ENCODE results near the gene SLX1A.
A peak's percentile ranks its signal among the peaks of the same experiment; 100 is the strongest.
"Not testable (repeated sequence)": the region's sequence is repeated elsewhere in the genome, so short reads cannot be mapped to it uniquely, and the experiment has no call there.

The SLX1A gene

DNA sequence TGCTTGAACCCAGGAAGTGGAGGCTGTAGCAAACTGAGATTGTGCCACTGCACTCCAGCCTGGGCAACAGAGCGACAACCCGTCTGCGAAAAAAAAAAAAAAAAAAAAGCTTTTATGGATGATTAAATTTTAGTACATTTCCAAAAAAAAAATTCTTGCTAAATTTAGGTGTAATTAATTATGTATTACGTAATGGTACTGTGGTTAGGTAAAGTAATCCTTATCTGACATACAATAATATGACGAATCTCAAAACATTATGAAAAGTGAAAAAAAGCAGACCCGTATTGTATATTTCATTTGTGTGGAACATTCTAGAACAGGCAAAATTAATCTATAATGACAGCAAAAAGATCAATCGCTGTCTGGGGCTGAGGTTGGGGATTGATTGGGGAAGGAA is 20.6 kb upstream of the SLX1A start:
- no peak overlapping the region for H3K9ac ChIP-seq (ENCODE audit: insufficient read length, low read depth)
- H3K27me3 ChIP-seq (ENCODE audit: insufficient read depth, insufficient read length), result no peaks in the 10 kb centered on the region
- TF ChIP-seq ZNF274 (IDR thresholded peaks at IDR 0.05; ENCODE audit: low read depth, low read length) (no peak), YY1 (IDR thresholded peaks at IDR 0.05; ENCODE audit: insufficient read depth, insufficient read length) (no peak), SUZ12 (IDR thresholded peaks at IDR 0.05; ENCODE audit: extremely low read depth, insufficient read depth, insufficient read length) (no peak)
- peaks cover 2% of the 10 kb centered on the region for H3K4me1 ChIP-seq (ENCODE audit: insufficient read depth, insufficient read length)
- no peak overlapping the region for H3K4me3 ChIP-seq (ENCODE audit: insufficient read length, low read depth)
- DNase-seq (ENCODE audit: low read depth, low spot score), result no peak
- H3K9me3 ChIP-seq (ENCODE audit: insufficient read depth, low read length), result no peaks in the 10 kb centered on the region
- no peaks in the 10 kb centered on the region for H3K36me3 ChIP-seq (ENCODE audit: insufficient read depth, insufficient read length, low read length)

DNA sequence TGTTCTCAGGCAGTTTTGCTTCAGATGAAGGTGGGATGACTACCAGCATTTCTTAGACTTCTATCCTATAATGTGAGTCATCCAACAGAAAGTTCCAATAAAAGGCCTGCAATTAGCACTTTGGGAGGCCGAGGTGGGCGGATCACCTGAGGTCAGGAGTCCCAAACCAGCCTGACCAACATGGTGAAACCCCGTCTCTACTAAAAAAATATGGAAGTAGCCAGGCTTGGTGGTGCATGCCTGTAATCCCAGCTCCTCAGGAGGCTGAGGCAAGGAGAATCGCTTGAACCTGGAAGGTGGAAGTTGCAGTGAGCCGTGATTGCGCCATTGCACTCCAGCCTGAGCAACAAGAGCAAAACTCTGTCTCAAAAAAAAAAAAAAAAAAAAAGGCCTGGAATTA is 16.8 kb upstream of the SLX1A start:
- not testable (repeated sequence) for H3K27me3 ChIP-seq (ENCODE audit: insufficient read depth, insufficient read length); H3K4me1 ChIP-seq (ENCODE audit: insufficient read depth, insufficient read length); H3K36me3 ChIP-seq (ENCODE audit: insufficient read depth, insufficient read length, low read length); DNase-seq (ENCODE audit: low read depth, low spot score); H3K9me3 ChIP-seq (ENCODE audit: insufficient read depth, low read length); H3K9ac ChIP-seq (ENCODE audit: insufficient read length, low read depth); H3K4me3 ChIP-seq (ENCODE audit: insufficient read length, low read depth)

DNA sequence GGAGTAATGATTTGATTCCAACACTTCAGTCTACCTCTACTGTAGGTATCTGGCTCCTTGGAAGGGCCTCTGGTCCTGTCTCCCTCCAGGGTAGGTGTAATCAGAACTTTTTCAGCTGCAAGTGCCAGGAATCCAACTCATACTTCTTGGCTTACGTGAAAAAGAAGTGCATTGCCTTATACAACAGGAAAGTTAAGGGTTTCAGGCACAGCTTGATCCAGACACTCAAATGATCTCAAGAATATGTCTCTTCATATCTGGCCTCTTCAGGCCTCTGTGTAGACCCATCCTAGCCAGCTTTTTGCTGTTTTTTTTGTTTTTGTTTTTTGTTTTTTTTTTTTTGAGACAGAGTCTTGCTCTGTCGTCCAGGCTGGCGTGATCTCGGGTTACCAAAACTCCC is 14.5 kb upstream of the SLX1A start:
- no peak for TF ChIP-seq ZNF274 (IDR thresholded peaks at IDR 0.05; ENCODE audit: low read depth, low read length)
- no peak for TF ChIP-seq SUZ12 (IDR thresholded peaks at IDR 0.05; ENCODE audit: extremely low read depth, insufficient read depth, insufficient read length)
- TF ChIP-seq YY1 (IDR thresholded peaks at IDR 0.05; ENCODE audit: insufficient read depth, insufficient read length), result no peak
- H3K4me1 ChIP-seq (ENCODE audit: insufficient read depth, insufficient read length), result peaks cover 4% of the 10 kb centered on the region
- H3K9ac ChIP-seq (ENCODE audit: insufficient read length, low read depth), result no peak overlapping the region
- no peaks in the 10 kb centered on the region for H3K9me3 ChIP-seq (ENCODE audit: insufficient read depth, low read length)
- H3K36me3 ChIP-seq (ENCODE audit: insufficient read depth, insufficient read length, low read length), result no peaks in the 10 kb centered on the region
- H3K27me3 ChIP-seq (ENCODE audit: insufficient read depth, insufficient read length), result peaks cover 5% of the 10 kb centered on the region
- no peak for DNase-seq (ENCODE audit: low read depth, low spot score)
- H3K4me3 ChIP-seq (ENCODE audit: insufficient read length, low read depth), result no peak overlapping the region

- DNase-seq (ENCODE audit: low read depth, low spot score), result no peak
- Histone ChIP-seq H3K9me3 (ENCODE audit: insufficient read depth, low read length) (no peaks in the 10 kb centered on the region), H3K4me1 (ENCODE audit: insufficient read depth, insufficient read length) (peaks cover 11% of the 10 kb centered on the region), H3K27me3 (ENCODE audit: insufficient read depth, insufficient read length) (peaks cover 13% of the 10 kb centered on the region), H3K9ac (ENCODE audit: insufficient read length, low read depth) (peak overlapping the region; percentile 56), H3K4me3 (ENCODE audit: insufficient read length, low read depth) (no peak overlapping the region), H3K36me3 (ENCODE audit: insufficient read depth, insufficient read length, low read length) (no peaks in the 10 kb centered on the region)
- TF ChIP-seq SUZ12 (IDR thresholded peaks at IDR 0.05; ENCODE audit: extremely low read depth, insufficient read depth, insufficient read length) (no peak), ZNF274 (IDR thresholded peaks at IDR 0.05; ENCODE audit: low read depth, low read length) (no peak), YY1 (IDR thresholded peaks at IDR 0.05; ENCODE audit: insufficient read depth, insufficient read length) (no peak)
Measured at GRCh38 chr16:30179931-30180330, 13.7 kb upstream of the SLX1A start.

- DNase-seq (ENCODE audit: low read depth, low spot score), result no peak
- no peak overlapping the region for H3K4me3 ChIP-seq (ENCODE audit: insufficient read length, low read depth)
- TF ChIP-seq SUZ12 (IDR thresholded peaks at IDR 0.05; ENCODE audit: extremely low read depth, insufficient read depth, insufficient read length), result no peak
- TF ChIP-seq YY1 (IDR thresholded peaks at IDR 0.05; ENCODE audit: insufficient read depth, insufficient read length), result no peak
- no peak for TF ChIP-seq ZNF274 (IDR thresholded peaks at IDR 0.05; ENCODE audit: low read depth, low read length)
- H3K36me3 ChIP-seq (ENCODE audit: insufficient read depth, insufficient read length, low read length), result no peaks in the 10 kb centered on the region
- peaks cover 13% of the 10 kb centered on the region for H3K27me3 ChIP-seq (ENCODE audit: insufficient read depth, insufficient read length)
- H3K9me3 ChIP-seq (ENCODE audit: insufficient read depth, low read length), result no peaks in the 10 kb centered on the region
- no peak overlapping the region for H3K9ac ChIP-seq (ENCODE audit: insufficient read length, low read depth)
- peaks cover 19% of the 10 kb centered on the region for H3K4me1 ChIP-seq (ENCODE audit: insufficient read depth, insufficient read length)
Measured at GRCh38 chr16:30180741-30181140, 12.9 kb upstream of the SLX1A start.

DNA sequence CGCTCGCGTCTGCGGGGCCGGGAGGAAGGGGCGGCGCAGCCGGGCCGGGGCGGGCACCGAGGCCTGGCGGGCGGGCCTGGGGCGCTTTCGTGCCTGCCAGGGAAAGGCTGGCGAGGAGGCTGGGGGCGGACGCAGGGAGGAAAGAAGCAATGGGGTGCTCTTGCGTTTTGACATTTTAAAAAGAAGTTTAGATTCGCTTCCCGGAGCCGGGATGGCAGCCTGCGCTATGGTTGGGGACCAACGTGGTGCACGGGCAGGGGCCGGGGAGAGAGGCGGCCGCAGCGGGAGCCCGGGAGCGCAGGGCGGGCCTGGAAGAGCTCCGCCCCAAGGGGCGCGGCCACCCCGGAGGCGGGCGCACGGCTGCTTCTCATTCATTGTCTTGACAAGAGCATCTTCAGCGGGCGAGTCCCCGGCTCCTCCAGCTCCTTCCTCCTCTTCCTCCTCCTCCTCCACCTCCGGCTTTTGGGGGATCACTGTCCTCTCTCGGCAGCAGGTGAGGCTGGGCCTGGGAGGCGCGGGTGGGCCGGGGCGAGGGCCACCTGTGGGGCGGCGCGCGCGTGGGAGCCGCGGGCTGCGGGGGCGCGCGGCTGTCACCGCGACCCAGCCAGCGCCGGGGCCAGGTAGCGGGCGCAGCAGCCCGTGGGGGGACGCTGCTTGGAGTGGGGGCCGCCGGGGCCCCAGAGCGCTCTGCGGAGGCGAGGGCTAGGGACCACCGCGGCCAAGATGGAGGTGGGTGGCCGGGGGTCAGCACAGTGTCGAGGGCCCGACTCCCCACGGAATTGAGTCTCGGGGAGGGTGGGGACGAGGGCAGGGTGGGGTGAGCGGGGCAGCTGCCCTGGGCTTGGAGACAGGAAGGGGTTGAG is 10.2 kb upstream of the SLX1A start, which contains the start of gene CORO1A:
TSS of gene CORO1A (plus strand) at position 370 of the 863 bp plus-strand sequence. CDS start 1,608 bp downstream, outside the sequence.
- peaks cover 30% of the 10 kb centered on the region for H3K4me1 ChIP-seq (ENCODE audit: insufficient read depth, insufficient read length)
- H3K9me3 ChIP-seq (ENCODE audit: insufficient read depth, low read length), result no peaks in the 10 kb centered on the region
- TF ChIP-seq YY1 (IDR thresholded peaks at IDR 0.05; ENCODE audit: insufficient read depth, insufficient read length), result no peak
- no peak for TF ChIP-seq SUZ12 (IDR thresholded peaks at IDR 0.05; ENCODE audit: extremely low read depth, insufficient read depth, insufficient read length)
- no peak for TF ChIP-seq ZNF274 (IDR thresholded peaks at IDR 0.05; ENCODE audit: low read depth, low read length)
- peak within 1 kb of the TSS; percentile 53 for H3K4me3 ChIP-seq (ENCODE audit: insufficient read length, low read depth)
- DNase-seq (ENCODE audit: low read depth, low spot score), result peak; percentile 63
- H3K9ac ChIP-seq (ENCODE audit: insufficient read length, low read depth), result peak within 1 kb of the TSS; percentile 65
- peaks cover 13% of the 10 kb centered on the region for H3K27me3 ChIP-seq (ENCODE audit: insufficient read depth, insufficient read length)
- peaks cover 6% of the 10 kb centered on the region for H3K36me3 ChIP-seq (ENCODE audit: insufficient read depth, insufficient read length, low read length)

GRCh38 chr16:30184096-30184890 is 9.4 kb upstream of the SLX1A start:
- Histone ChIP-seq H3K27me3 (ENCODE audit: insufficient read depth, insufficient read length) (peaks cover 13% of the 10 kb centered on the region), H3K4me1 (ENCODE audit: insufficient read depth, insufficient read length) (peaks cover 30% of the 10 kb centered on the region), H3K36me3 (ENCODE audit: insufficient read depth, insufficient read length, low read length) (peaks cover 6% of the 10 kb centered on the region), H3K9ac (ENCODE audit: insufficient read length, low read depth) (peak overlapping the region; percentile 63), H3K9me3 (ENCODE audit: insufficient read depth, low read length) (no peaks in the 10 kb centered on the region), H3K4me3 (ENCODE audit: insufficient read length, low read depth) (peak overlapping the region; percentile 53)
- DNase-seq (ENCODE audit: low read depth, low spot score), result no peak
- TF ChIP-seq YY1 (IDR thresholded peaks at IDR 0.05; ENCODE audit: insufficient read depth, insufficient read length) (no peak), ZNF274 (IDR thresholded peaks at IDR 0.05; ENCODE audit: low read depth, low read length) (no peak), SUZ12 (IDR thresholded peaks at IDR 0.05; ENCODE audit: extremely low read depth, insufficient read depth, insufficient read length) (no peak)

Measured in NT2/D1 (cell line).